ENCODE data around the gene TXNDC11. TPM values are rescaled to one million over a fixed set of nuclear protein-coding genes. Genes with fewer than 3 reads are reported as not detected.

Gene TXNDC11
- total RNA-seq, 1 donor from 2014 or later = 32.7 TPM

DNA sequence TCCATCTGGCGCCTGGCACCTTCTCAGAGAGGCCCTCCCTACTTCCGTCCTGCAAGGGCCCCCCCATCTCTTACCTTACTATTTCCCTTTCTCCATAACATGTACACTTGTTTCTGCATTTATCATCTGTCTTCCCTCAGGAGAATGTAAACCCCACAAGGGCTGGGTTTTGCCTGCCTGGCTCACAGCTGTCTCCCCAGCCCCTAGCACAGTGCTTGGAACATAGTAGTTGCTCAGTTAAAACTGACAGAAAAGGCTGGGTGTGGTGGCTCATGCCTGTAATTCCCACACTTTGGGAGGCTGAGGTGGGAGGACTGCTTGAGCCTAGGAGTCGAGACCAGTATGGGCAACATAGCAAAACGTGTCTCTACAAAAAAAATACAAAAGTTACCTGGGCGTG is 80.1 kb downstream of the TXNDC11 start:
- no peak for DNase-seq (ENCODE audit: low read depth in 2 of 2)

DNA sequence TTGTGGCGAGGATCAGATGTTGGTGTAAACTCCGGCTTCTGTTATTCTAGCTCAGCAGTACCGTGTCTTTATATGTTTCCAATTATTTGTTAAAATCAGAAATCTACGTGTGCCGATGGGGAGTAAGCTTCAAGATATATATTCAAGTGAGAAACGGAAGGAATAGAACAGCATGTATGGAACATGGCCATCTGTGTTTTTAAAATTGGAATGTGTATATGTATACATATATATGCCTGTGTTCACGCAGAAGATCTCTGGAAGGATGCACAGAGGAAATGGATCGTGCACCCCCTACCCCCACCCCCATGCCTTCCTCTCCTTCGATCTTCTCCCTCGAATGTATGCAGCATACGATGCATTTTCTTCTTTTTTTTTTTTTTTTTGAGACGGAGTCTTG is 82.1 kb downstream of the TXNDC11 start:
- no peak for DNase-seq (ENCODE audit: low read depth in 2 of 2)

GRCh38 chr16:11658896-11659708 is 83.6 kb downstream of the TXNDC11 start:
- no peak for DNase-seq (ENCODE audit: low read depth in 2 of 2)

DNA sequence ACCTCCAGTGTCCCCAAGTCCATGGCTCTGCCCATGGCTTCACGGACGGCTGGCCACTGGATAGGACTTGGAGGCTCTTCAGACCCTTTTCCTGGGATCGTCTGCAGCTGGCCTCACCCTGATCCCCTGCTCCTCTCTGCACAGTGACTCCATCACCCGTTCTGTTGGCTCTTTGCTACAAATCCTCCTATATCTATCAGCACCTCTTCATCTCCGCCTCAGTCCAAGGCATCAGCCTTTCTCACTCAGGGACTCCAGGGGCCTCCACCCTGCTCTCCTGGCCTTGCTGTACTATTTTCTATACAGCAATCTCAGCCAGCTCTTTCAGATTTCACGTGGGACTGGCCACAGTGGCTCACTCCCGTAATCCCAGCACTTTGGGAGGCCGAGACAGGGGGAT is 85.1 kb downstream of the TXNDC11 start:
- no peak for DNase-seq (ENCODE audit: low read depth in 2 of 2)

GRCh38 chr16:11655655-11656054 is 87.0 kb downstream of the TXNDC11 start:
- no peak for DNase-seq (ENCODE audit: low read depth in 2 of 2)

DNA sequence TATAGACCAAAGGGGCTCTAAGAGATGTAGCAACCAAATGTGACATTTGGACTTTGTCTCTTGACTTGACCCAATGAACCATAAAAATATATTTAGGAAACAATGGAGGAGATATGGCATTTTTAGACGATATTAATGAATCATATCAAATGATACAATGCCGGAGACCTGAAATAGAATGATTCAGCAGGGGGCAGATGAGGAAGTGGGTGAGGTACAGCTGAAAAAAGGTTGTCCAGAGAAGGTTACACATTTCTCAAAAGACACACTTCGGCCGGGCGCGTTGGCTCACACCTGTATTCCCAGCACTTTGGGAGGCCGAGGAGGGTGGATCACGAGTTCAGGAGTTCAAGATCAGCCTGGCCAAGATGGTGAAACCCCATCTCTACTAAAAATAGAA is 90.9 kb downstream of the TXNDC11 start:
- no peak for DNase-seq (ENCODE audit: low read depth in 2 of 2)

DNA sequence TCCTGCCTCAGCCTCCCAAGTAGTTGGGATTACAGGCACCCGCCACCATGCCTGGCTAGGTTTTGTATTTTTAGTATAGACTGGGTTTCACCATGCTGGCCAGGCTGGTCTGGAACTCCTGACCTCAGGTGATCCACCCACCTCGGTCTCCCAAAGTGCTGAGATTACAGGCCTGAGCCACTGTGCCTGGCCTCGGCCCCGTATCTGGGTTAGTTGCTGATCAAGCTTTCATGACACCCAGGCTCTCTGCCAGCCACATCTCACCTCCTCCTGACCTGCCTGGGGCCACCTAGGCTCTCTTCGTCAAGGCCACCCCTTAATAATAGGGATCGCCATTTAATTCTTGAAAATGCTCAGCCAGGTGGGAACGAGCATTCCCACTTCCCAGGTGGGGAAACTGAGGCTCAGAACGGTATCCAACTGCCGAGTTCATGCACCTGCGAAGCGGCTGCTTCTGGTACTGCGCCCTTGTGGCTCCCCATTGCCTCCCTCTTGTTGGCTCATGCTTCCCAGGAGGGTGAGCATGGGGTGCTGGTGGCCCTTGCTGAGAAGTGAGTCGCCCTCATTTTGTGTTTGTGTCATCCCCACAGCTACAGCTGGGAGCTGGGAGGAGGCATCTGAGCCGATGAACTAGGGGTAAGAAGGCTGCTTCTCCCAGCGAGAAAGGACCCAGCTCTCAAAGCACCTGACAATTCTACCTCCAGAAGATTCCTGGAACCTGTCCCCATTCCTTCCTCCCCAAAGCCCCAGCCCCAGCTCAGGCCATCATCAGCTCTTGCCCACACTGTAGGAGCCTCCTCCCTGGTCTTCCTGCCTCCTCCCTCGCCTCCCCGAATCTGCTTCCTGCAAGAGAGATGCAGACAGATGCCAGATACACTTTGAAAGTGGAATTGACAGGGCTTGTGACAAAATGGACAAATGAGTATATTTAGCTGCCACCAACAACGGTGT is 91.7 kb downstream of the TXNDC11 start:
- DNase-seq (ENCODE audit: low read depth in 2 of 2) = no peak

GRCh38 chr16:11649276-11649675 is 93.4 kb downstream of the TXNDC11 start:
- no peak for DNase-seq (ENCODE audit: low read depth in 2 of 2)

DNA sequence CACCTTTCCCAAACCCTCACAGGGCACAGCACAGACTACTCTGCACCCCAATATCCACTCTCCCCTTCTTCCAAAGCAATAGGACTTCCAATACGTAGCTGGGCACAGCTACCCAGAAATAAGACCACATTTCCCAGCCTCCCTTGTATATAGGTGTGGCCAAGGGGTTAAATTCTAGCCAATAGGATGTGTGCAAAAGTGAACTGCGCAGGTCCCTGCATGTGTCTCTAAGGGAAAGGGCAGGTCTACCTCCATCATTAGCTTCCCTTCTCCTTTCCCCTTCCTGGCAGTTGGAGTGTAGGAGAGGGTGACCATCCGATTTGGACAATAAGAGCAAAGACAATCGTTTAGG is 99.9 kb downstream of the TXNDC11 start:
- no peak for DNase-seq (ENCODE audit: low read depth in 2 of 2)

DNA sequence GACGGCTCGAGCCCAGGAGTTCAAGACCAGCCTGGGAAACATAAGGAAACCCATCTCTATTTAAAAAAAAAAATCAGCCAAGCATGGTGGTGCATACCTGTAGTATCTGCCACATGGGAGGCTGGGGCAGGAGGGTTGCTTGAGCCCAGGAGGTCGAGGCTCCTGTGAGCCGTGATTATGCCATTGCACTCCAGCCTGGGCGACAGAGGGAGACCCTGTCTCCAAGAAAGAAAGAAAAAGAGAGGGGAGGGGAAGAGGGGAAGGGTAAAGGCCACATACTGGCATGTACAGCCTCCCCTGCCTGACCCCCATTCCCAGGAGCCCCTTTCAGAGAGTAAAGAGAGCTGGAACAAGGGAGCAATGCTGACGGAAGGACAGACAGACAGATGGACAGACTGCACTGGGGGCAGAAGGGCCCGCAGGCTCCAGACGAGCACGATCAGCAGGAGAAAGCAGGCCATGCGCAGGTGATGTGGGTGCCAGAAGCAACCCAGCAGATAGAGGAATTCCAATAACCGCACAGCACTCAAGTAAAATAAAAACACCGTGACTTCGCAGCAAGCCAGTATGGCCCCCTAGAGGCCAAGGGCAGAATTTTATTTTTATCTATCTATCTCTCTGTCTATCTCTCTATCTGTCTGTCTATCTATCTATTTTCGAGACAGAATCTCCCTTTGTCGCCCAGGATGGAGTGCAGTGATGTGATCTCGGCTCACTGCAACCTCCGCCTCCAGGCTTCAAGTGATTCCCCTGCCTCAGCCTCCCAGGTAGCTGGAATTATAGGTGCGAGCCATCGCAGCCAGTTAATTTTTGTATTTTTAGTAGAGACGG is 101.5 kb downstream of the TXNDC11 start:
- DNase-seq (ENCODE audit: low read depth in 2 of 2) = peak; percentile 48 to 65

- peak; percentile 65 to 82 for DNase-seq (ENCODE audit: low read depth in 2 of 2)
Measured at GRCh38 chr16:11639925-11640899, 102.4 kb downstream of the TXNDC11 start.

- DNase-seq (ENCODE audit: low read depth in 2 of 2) = no peak
Measured at GRCh38 chr16:11639008-11639562, 103.6 kb downstream of the TXNDC11 start.

DNA sequence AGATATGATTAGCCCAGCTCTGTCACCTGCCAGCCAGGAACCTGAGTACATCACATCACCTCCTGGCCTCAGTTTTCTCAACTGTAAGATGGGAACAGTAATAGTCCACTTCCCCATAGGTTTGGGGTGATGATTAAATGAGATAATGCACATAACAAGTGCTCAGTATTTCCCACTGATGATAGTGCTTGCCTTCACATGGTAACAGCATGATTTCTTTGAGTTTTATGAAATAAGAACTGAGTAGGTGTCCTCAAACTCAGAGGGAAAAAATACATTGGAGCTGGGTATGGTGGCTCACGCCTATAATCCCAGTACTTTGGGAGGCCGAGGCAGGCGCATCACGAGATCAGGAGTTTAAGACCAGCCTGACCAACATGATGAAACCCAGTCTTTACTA is 104.5 kb downstream of the TXNDC11 start:
- DNase-seq (ENCODE audit: low read depth in 2 of 2) = no peak

GRCh38 chr16:11637320-11637719 is 105.3 kb downstream of the TXNDC11 start:
- no peak for DNase-seq (ENCODE audit: low read depth in 2 of 2)

GRCh38 chr16:11636172-11636721 is 106.4 kb downstream of the TXNDC11 start:
- no peak for DNase-seq (ENCODE audit: low read depth in 2 of 2)

GRCh38 chr16:11635679-11636171 is 106.9 kb downstream of the TXNDC11 start:
- DNase-seq (ENCODE audit: low read depth in 2 of 2) = no peak

DNA sequence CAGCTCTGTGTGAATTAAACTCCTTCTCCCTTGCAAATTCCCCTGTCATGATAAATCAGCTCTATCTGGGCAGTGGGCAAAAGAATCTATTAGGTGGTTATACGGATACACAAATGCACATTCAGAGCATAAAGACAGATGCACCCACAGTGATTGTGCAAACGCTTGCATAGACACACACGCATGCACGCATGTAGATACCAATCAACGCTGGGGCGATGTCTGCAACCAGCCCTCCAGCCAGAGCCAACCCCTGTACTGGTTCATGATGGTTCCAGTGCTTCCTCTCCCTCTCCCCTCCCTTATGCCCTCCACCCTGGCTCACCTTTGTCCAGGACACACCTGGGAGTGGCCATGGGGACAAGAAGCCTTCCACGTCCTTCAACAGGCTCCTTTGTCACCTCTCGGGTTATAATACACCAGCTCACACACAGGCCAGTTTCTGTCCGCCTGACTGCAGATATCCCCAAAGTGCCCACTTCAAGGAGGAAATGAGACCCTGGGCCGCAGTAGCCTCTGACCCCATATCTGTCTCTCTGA is 107.5 kb downstream of the TXNDC11 start:
- DNase-seq (ENCODE audit: low read depth in 2 of 2) = no peak

DNA sequence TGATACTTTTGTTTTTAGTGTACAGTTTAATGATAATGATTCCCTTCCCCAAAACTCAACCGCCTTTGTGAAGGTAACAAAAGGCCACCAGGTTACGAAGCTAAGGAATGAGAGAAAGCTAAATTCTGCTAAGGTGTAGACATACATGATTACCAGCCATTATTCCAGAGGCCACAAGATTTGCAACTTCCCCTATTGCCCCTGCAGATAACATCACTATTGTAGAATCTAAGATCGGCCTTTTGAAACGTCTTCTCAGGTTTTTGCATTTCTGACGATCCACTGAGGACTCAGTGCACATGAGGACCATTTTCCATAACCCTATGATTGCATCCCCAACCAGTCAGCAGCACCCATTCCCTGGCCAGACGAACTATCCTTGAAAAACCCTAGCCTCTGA is 108.3 kb downstream of the TXNDC11 start:
- no peak for DNase-seq (ENCODE audit: low read depth in 2 of 2)

DNA sequence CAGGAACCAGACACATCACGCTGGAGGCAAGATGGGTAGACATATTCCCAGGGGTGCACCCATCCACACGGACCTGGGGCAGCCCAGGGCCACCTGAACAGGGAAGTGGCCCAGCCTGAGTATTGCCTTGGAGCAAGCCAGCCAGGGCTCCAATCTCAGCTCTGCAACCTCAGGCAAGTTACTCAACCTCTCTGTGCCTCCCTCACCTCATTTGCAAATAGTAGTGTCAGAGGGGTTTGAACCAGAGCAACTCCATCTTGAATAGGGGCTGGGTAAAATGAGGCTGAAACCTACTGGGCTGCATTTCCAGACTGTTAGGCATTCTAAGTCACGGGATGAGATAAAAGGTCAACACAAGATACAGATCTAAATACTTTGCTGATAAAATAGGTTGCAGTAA is 109.5 kb downstream of the TXNDC11 start:
- no peak for DNase-seq (ENCODE audit: low read depth in 2 of 2)

All from lung microvascular endothelial cell (primary cell).